ENCODE data around the gene TMEM63A. TPM values are rescaled to one million over a fixed set of nuclear protein-coding genes. Genes with fewer than 3 reads are reported as not detected.

TMEM63A gene
- total and polyA plus RNA-seq, 2 of the 13 experiments (the other 11 are each of a cell fraction or from before 2014, with no cell fraction given): 23.9 to 53.3 TPM

- TF ChIP-seq ZBTB39 (CRISPR knock-in tag; IDR thresholded peaks at IDR 0.05) (no peak), PAWR (CRISPR knock-in tag; IDR thresholded peaks at IDR 0.05; ENCODE audit: borderline replicate concordance) (no peak), NR3C1 (CRISPR knock-in tag; IDR thresholded peaks at IDR 0.05) (no peak), POLR2A (IDR thresholded peaks at IDR 0.05; ENCODE audit: insufficient read depth in 1 of 2, low read depth in 2 of 2, low read length in 2 of 2) (peak; percentile 58 to 82; a peak in 3 of 4 replicates), NFYC (CRISPR knock-in tag; IDR thresholded peaks at IDR 0.05) (no peak), MXD1 (CRISPR knock-in tag; IDR thresholded peaks at IDR 0.05) (peak; percentile 69; the same call in 1 of the 2 replicates), ZNF772 (CRISPR knock-in tag; IDR thresholded peaks at IDR 0.05) (peak; percentile 74; the same call in 1 of the 2 replicates), PREB (CRISPR knock-in tag; IDR thresholded peaks at IDR 0.05) (no peak), GPN1 (CRISPR knock-in tag; IDR thresholded peaks at IDR 0.05; ENCODE audit: borderline replicate concordance) (no peak), ZNF543 (CRISPR knock-in tag; IDR thresholded peaks at IDR 0.05) (peak; percentile 93), RORA (CRISPR knock-in tag; IDR thresholded peaks at IDR 0.05) (no peak), IRF2 (CRISPR knock-in tag; IDR thresholded peaks at IDR 0.05) (peak; percentile 67), KLF13 (CRISPR knock-in tag; IDR thresholded peaks at IDR 0.05) (no peak), NCOA1 (CRISPR knock-in tag; IDR thresholded peaks at IDR 0.05) (0 out of 2 replicates have a peak, but pooled peaks have one; percentile 90), ZNF776 (CRISPR knock-in tag; IDR thresholded peaks at IDR 0.05) (peak; percentile 86), HNRNPL (IDR thresholded peaks at IDR 0.05; ENCODE audit: low read depth, low read length) (no peak), RAD51 (IDR thresholded peaks at IDR 0.05; ENCODE audit: borderline replicate concordance) (no peak), ZNF891 (CRISPR knock-in tag; IDR thresholded peaks at IDR 0.05) (no peak)
- TF ChIP-seq, protein P1, sequence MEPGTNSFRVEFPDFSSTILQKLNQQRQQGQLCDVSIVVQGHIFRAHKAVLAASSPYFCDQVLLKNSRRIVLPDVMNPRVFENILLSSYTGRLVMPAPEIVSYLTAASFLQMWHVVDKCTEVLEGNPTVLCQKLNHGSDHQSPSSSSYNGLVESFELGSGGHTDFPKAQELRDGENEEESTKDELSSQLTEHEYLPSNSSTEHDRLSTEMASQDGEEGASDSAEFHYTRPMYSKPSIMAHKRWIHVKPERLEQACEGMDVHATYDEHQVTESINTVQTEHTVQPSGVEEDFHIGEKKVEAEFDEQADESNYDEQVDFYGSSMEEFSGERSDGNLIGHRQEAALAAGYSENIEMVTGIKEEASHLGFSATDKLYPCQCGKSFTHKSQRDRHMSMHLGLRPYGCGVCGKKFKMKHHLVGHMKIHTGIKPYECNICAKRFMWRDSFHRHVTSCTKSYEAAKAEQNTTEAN (CRISPR knock-in tag; conservative IDR thresholded peaks at IDR 0.05): no peak
- TF ChIP-seq, protein P2, sequence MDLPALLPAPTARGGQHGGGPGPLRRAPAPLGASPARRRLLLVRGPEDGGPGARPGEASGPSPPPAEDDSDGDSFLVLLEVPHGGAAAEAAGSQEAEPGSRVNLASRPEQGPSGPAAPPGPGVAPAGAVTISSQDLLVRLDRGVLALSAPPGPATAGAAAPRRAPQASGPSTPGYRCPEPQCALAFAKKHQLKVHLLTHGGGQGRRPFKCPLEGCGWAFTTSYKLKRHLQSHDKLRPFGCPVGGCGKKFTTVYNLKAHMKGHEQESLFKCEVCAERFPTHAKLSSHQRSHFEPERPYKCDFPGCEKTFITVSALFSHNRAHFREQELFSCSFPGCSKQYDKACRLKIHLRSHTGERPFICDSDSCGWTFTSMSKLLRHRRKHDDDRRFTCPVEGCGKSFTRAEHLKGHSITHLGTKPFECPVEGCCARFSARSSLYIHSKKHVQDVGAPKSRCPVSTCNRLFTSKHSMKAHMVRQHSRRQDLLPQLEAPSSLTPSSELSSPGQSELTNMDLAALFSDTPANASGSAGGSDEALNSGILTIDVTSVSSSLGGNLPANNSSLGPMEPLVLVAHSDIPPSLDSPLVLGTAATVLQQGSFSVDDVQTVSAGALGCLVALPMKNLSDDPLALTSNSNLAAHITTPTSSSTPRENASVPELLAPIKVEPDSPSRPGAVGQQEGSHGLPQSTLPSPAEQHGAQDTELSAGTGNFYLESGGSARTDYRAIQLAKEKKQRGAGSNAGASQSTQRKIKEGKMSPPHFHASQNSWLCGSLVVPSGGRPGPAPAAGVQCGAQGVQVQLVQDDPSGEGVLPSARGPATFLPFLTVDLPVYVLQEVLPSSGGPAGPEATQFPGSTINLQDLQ (CRISPR knock-in tag; IDR thresholded peaks at IDR 0.05): no peak
- TF ChIP-seq, protein P3, sequence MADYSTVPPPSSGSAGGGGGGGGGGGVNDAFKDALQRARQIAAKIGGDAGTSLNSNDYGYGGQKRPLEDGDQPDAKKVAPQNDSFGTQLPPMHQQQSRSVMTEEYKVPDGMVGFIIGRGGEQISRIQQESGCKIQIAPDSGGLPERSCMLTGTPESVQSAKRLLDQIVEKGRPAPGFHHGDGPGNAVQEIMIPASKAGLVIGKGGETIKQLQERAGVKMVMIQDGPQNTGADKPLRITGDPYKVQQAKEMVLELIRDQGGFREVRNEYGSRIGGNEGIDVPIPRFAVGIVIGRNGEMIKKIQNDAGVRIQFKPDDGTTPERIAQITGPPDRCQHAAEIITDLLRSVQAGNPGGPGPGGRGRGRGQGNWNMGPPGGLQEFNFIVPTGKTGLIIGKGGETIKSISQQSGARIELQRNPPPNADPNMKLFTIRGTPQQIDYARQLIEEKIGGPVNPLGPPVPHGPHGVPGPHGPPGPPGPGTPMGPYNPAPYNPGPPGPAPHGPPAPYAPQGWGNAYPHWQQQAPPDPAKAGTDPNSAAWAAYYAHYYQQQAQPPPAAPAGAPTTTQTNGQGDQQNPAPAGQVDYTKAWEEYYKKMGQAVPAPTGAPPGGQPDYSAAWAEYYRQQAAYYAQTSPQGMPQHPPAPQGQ (CRISPR knock-in tag; IDR thresholded peaks at IDR 0.05; ENCODE audit: borderline replicate concordance): no peak
Measured at GRCh38 chr1:225881959-225882693, at the start of gene TMEM63A (continued).

Measured in HepG2 (cell line).